Fibroblast of pulmonary artery (primary cell): ENCODE results near the gene CSNK1G1.

ENCODE experiments used
- DNase-seq: peaks from one replicate; pipeline ENCODE4 v3.0.0-alpha.2; 2010; ENCODE audit warnings: low read depth
- H3K4me3 ChIP-seq: replicated peaks from 2 replicates; pipeline ENCODE4 v1.5.1; 2011; ENCODE audit warnings: low read depth, mild to moderate bottlenecking, control low read depth, low read length, moderate library complexity
- TF ChIP-seq, protein P1 (sequence below): IDR thresholded peaks from 2 replicates; pipeline ENCODE4 v1.5.1; 2011; ENCODE audit warnings: mild to moderate bottlenecking, control low read depth, low read length, inconsistent platforms; ENCODE audit errors: missing control alignments

Gene CSNK1G1

GRCh38 chr15:64197425-64197824 lies 158.5 kb downstream of the CSNK1G1 start:
- no peak overlapping the region for H3K4me3 ChIP-seq
- DNase-seq: peak; percentile 65
- TF ChIP-seq, protein P1, sequence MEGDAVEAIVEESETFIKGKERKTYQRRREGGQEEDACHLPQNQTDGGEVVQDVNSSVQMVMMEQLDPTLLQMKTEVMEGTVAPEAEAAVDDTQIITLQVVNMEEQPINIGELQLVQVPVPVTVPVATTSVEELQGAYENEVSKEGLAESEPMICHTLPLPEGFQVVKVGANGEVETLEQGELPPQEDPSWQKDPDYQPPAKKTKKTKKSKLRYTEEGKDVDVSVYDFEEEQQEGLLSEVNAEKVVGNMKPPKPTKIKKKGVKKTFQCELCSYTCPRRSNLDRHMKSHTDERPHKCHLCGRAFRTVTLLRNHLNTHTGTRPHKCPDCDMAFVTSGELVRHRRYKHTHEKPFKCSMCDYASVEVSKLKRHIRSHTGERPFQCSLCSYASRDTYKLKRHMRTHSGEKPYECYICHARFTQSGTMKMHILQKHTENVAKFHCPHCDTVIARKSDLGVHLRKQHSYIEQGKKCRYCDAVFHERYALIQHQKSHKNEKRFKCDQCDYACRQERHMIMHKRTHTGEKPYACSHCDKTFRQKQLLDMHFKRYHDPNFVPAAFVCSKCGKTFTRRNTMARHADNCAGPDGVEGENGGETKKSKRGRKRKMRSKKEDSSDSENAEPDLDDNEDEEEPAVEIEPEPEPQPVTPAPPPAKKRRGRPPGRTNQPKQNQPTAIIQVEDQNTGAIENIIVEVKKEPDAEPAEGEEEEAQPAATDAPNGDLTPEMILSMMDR: no peak

GRCh38 chr15:64193971-64194370 lies 162.0 kb downstream of the CSNK1G1 start:
- no peak overlapping the region for H3K4me3 ChIP-seq
- TF ChIP-seq, protein P1: no peak

DNA sequence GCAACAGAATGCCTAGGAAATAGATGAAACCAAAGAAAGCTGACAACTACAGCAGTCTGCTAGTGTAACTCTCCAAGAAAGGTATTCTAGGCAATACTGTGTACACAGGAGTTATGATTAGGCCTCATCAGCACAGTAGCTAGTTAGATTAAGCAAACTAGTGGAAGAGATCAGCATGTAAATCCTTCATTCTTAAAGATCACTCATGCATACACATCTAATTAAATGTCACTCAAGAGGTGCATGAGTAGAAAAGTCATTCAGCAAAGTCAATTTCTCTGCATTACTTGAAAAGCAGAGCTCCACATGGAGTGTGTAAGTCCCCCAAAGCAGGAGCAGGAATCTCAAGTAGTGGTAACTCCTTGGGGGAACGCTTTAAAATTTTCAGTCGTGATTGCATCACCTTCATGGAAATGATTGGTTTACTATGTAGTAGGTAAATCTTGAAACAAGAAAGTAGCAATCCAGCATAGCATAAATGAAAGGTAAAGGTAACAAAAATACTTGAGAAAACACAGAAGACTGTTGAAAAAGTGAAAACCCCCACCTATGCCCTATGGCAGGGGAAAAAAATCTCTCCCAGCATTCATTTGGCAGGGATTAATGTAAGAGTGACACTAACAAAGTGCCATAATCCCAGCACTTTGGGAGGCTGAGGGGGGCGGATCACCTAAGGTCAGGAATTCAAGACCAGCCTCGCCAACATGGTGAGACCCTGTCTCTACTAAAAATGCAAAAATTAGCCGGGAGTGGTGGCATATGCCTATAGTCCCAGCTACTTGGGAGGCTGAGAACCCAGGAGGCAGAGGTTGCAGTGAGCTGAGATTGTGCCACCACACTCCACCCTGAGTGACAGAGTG lies 163.8 kb downstream of the CSNK1G1 start:
- no peak for DNase-seq
- no peak overlapping the region for H3K4me3 ChIP-seq
- TF ChIP-seq, protein P1: no peak

More at GRCh38 chr15:64193971-64194370, 162.0 kb downstream of the CSNK1G1 start:
- no peak for DNase-seq

DNA sequence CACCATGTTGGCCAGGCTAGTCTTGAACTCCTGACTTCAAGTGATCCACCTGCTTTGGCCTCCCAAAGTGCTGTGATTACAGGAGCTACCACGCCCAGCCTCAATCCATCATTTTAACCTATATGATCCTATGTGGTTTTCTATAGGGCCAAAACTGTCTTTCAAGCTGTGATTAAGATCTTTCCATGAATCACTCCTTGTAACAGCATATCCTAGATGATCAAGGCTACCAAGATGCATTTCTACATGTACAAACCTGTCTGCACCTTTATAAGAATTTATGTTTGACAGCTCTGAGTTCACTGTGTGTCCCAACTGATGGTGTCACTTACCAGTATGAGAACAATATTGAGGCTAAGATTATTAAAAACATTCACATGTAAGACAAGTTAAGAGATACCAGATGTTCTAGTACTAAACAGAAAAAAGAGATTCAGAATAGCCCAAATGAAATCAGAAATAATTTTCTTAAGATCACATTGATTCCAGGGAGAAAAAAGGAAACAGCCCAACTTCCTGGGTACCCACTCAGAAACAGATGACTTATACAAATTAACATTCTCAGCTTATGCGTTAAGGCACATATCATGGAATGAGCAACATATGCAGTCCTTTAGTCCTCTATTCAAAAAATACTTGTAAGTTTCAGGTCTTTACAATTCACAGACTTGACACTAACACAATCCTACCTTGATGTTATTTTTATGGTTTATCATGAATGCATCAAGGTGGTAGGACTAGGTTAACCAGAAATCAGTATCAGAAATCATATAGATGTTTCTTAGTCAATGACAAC lies 168.4 kb downstream of the CSNK1G1 start:
- no peak overlapping the region for H3K4me3 ChIP-seq
- DNase-seq: no peak

DNA sequence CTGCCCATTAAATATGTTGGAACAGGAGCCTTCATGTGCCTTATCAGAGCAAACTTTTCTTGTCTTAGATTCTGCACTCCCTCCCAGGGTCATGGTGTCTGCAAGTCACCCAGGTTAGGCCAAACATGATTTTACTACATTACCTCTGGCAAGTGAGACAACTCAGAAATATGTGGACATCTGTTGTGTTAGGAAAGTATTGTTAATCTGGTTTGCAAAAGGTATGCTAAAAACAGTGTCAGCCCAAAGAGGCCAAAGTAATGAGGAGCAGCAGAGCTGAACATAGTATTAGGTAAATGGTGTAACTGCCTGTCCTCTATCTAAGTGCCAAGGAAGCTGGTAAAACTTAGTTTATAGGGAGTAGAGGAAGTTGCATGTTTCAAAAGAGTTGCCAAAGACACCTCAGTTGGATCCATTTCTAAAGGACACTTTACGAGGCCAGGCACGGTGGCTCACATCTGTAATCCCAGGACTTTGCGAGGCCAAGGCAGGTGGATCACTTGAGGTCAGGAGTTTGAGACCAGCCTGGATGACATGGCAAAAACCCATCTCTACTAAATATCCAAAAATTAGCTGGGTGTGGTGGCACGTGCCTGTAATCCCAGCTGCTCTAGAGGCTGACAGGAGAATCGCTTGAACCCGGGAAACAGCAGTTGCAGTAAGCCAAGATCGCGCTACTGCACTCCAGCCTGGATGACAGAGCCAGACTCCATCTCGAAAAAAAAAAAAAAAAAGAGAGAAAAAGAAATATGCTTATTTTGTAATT lies 170.6 kb downstream of the CSNK1G1 start:
- no peak for DNase-seq
- TF ChIP-seq, protein P1: no peak
- H3K4me3 ChIP-seq: no peak overlapping the region

More for the DNA sequence above, 168.4 kb downstream of the CSNK1G1 start:
- TF ChIP-seq, protein P1: no peak

- no peak for DNase-seq
- TF ChIP-seq, protein P1: no peak
- no peak overlapping the region for H3K4me3 ChIP-seq
Observed at GRCh38 chr15:64182859-64183370, 173.1 kb downstream of the CSNK1G1 start.
